Mesenteric fat pad (tissue), 1 donor: ENCODE data around the gene TAF11L12. TPM values are rescaled to one million over a fixed set of nuclear protein-coding genes. Genes with fewer than 3 reads are reported as not detected.
"Not testable (repeated sequence)": the region's sequence is repeated elsewhere in the genome, so short reads cannot be mapped to it uniquely, and the experiment has no call there.

Source experiments
- DNase-seq: peaks from one replicate; pipeline ENCODE4 v3.0.0-alpha.2; 2020; ENCODE audit warnings: low spot score
- long read RNA-seq: library from polyadenylated mRNA; unstranded; transcript quantifications from one replicate; pipeline ENCODE4 v2.0.0, GENCODE V29; 2020
- total RNA-seq: library from RNA; stranded (reverse); fragmentation: NEBNext Ultra II Directional; extraction: Animal tissue kit (Norgen Biotek cat#: 25700); gene quantifications from one replicate; pipeline ENCODE4 v1.2.1, GENCODE V29; 2021
- donor health status: DM: yes; HTN: yes; CAD: no.

TAF11L12 gene
- total RNA-seq = not detected
- long read RNA-seq = 0 reads

DNA sequence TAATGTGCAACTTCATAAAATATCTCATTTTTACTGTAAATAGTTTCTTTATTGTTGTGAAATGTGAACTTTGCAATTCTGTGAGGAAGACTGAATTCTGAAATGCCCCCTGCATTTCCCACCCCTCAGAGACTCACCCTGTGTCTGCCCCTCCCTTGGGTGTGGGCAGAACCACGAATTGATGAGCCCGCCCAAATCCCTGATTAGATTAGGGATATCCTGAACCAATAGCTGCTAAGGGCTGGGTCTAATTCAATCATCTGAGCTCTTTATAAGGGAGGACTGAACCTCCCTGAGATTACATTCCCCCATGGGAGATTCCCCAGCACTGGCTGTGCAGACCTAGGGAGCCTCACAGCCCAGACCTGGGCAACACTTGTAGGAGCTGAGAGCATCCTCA lies at the start of gene TAF11L12:
TAF11L12 (plus strand) TSS at position 301 of the 400 bp plus-strand sequence.
- not testable (repeated sequence) for DNase-seq

DNA sequence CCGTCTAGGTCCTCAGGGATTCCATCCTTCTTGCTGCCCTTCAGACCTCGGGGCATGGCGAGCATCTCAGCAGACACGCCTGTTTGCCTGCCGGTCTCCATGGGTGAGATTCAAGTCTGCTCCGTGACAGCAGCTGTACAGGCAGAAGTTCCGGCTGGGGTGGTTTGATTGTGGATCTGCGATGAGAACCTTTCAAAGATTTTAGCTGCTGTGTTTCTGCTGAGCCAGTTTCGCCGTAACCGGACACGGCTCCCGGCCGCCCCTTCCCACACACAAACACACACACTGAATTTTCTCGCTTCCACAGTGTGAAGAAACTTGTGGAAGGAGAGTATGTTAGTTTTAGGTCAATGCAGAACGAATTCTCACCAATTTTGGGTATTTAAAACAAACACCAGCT lies 24.5 kb upstream of the TAF11L12 start, which contains the start of gene TAF11L7:
TAF11L7 (minus strand) TSS at position 101 of the 400 bp plus-strand sequence.
- not testable (repeated sequence) for DNase-seq

DNA sequence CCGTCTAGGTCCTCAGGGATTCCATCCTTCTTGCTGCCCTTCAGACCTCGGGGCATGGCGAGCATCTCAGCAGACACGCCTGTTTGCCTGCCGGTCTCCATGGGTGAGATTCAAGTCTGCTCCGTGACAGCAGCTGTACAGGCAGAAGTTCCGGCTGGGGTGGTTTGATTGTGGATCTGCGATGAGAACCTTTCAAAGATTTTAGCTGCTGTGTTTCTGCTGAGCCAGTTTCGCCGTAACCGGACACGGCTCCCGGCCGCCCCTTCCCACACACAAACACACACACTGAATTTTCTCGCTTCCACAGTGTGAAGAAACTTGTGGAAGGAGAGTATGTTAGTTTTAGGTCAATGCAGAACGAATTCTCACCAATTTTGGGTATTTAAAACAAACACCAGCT lies 19.3 kb upstream of the TAF11L12 start, which contains the start of gene TAF11L8:
TAF11L8 (minus strand) TSS at position 101 of the 400 bp plus-strand sequence.
- not testable (repeated sequence) for DNase-seq

DNA sequence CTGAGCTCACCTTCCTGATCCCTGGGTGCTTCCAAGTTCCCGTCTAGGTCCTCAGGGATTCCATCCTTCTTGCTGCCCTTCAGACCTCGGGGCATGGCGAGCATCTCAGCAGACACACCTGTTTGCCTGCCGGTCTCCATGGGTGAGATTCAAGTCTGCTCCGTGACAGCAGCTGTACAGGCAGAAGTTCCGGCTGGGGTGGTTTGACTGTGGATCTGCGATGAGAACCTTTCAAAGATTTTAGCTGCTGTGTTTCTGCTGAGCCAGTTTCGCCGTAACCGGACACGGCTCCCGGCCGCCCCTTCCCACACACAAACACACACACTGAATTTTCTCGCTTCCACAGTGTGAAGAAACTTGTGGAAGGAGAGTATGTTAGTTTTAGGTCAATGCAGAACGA lies 15.9 kb upstream of the TAF11L12 start, which contains the start of gene TAF11L9:
TAF11L9 (minus strand) TSS at position 140 of the 400 bp plus-strand sequence.
- not testable (repeated sequence) for DNase-seq

DNA sequence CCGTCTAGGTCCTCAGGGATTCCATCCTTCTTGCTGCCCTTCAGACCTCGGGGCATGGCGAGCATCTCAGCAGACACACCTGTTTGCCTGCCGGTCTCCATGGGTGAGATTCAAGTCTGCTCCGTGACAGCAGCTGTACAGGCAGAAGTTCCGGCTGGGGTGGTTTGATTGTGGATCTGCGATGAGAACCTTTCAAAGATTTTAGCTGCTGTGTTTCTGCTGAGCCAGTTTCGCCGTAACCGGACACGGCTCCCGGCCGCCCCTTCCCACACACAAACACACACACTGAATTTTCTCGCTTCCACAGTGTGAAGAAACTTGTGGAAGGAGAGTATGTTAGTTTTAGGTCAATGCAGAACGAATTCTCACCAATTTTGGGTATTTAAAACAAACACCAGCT lies 12.5 kb upstream of the TAF11L12 start, which contains the start of gene TAF11L10:
TAF11L10 (minus strand) TSS at position 101 of the 400 bp plus-strand sequence.
- not testable (repeated sequence) for DNase-seq

DNA sequence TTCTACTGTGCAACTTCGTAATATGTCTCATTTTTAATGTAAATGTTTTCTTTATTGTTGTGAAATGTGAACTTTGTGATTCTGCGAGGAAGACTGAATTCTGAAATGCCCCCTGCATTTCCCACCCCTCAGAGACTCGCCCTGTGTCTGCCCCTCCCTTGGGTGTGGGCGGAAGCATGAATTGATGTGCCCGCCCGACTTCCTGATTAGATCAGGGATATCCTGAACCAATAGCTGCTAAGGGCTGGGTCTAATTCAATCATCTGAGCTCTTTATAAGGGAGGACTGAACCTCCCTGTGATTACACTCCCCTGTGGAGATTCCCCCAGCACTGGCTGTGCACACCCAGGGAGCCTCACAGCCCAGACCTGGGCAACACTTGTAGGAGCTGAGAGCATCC lies 6.3 kb upstream of the TAF11L12 start, which contains the start of gene TAF11L11:
TAF11L11 (plus strand) TSS at position 304 of the 400 bp plus-strand sequence.
- DNase-seq = not testable (repeated sequence)

DNA sequence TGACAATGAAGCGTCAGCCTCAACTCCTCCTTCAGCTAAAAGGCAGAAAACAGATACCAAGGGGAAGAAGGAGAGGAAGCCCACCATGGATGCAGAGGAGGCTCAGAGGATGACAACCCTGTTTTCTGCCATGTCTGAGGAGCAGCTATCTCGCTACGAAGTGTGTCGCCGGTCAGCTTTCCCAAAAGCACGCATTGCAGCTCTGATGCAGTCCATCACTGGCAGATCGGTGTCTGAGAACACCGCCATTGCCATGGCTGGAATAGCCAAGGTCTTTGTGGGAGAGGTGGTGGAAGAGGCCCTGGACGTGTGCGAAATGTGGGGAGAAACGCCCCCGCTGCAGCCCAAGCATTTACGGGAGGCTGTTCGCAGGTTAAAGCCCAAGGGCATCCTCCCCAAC lies 5.2 kb upstream of the TAF11L12 start:
- no peak for DNase-seq

DNA sequence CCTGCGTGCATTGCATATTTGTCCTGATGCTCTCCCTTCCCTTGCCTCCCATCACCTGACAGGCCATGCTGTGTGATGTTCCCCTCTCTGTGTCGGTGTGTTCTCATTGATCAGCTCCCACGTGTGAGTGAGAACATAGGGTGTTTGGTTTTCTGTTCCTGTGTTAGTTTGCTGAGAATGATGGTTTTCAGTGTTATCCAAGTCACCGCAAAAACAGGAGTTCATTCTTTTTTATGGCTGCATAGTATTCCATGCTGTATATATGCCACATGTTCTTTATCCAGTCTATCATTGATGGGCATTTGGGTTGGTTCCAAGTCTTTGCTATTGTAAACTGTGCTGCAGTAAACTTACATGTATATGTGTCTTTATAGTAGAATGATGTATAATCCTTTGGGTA lies 2.7 kb upstream of the TAF11L12 start:
- DNase-seq = not testable (repeated sequence)

DNA sequence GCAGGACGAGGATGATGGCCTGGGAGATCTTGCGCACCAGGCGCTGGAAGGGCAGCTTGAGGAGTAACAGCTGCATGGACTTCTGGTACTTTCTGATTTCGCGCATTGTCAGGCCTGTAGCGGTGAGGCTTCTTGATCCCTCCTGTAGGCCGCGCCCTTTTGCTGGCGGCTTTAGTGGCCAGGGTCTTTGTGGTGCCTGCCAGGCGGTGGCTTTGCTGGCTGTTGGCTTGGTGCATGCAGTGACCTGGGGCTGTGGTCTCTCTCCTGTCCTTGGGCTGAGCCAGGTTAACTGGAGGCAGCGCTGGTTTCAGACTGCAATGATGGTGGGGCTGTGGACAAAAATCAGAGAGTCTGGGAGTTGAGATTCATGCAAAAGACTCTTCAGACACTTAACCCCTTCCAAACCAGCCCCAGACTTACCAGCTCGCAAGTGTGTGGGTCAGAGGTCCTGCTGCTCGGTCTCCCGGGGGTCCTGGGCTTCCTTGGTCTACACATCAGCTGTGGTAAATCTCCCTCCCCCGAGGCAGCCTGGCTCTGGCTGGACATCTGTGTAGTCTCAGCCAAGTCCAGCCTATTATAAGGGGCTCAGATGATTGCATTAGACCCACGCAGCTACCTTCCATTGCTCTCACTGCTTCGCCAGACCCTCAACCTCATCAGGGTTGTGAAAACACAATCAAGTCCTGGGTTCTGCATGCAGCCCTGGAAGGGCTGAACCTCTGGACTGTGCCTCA lies 4.8 kb downstream of the TAF11L12 start:
- no peak for DNase-seq

DNA sequence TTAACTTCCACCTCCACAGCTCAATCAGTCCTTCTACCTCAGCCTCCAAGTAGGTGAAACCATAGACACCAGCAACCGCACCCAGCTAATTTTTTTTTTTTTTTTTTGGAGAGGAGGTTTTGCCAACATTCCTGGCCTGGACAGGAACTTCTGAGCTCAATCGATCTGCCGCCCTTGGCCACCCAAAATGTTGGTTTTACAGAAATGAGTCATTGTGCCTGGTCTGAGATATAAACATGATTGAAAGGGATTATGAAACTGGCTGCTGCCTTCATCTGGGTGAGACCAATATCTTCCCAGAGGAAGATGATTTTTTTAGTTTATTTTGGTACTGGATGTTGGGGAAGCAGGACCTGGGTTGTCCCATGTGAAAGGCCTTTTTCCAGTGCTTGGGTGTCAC lies 9.2 kb downstream of the TAF11L12 start:
- DNase-seq = no peak

DNA sequence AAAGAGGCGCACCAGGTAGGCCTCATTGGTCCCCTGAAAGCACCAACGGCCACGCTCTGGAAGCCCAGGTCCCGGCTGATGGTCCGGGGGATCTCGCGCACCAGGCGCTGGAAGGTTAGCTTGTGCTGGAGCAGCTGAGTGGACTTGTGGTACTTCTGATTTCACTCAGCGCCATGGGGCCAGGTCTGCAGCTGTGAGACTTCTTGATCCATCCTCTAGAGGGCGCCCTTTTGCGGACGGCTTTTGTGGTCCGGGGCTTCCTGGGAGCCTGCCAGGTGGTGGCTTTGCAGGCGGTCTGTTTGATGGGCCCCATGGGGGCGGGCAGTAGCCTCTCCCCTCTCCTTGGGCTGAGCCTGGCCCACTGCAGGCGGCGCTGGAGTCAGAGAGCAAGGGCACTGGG lies 10.4 kb downstream of the TAF11L12 start:
- DNase-seq = no peak

DNA sequence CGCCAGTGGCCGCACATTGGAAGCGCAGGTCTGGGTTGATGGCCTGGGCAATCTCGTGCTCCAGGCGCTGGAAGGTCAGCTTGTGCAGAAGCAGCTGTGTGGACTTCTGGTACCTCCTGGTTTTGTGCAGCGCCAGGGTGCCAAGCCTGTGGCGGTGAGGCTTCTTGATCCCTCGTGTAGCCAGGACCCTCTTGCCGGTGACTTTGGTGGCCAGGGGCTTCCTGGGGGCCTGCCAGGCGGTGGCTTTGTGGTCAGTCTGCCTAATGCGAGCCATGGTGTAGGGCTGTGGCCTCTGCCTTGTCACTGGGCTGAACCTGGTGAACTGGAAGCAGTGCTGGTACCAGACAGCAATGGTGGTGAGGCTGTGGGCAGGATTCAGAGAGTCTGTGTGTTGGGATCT lies 15.5 kb downstream of the TAF11L12 start:
- DNase-seq = no peak

DNA sequence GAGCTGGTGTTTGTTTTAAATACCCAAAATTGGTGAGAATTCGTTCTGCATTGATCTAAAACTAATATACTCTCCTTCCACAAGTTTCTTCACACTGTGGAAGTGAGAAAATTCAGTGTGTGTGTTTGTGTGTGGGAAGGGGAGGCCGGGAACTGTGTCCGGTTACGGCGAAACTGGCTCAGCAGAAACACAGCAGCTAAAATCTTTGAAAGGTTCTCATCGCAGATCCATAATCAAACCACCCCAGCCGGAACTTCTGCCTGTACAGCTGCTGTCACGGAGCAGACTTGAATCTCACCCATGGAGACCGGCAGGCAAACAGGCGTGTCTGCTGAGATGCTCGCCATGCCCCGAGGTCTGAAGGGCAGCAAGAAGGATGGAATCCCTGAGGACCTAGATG lies 21.6 kb downstream of the TAF11L12 start, which contains the start of gene TAF11L13:
TAF11L13 (plus strand) TSS at position 301 of the 400 bp plus-strand sequence.
- DNase-seq = not testable (repeated sequence)

DNA sequence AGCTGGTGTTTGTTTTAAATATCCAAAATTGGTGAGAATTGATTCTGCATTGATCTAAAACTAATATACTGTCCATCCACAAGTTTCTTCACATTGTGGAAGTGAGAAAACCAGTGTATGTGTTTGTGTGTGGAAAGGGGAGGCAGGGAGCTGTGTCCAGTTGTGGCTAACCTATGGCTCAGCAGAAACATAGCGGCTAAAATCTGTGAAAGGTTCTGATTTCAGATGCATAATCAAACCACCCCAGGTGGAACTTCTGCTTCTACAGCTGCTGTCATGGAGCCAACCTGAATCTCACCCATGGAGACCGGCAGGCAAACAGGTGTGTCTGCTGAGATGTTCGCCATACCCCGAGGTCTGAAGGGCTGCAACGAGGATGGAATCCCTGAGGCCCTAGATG lies 24.0 kb downstream of the TAF11L12 start, which contains the start of gene TAF11L14:
TAF11L14 (plus strand) TSS at position 301 of the 400 bp plus-strand sequence.
- no peak for DNase-seq

DNA sequence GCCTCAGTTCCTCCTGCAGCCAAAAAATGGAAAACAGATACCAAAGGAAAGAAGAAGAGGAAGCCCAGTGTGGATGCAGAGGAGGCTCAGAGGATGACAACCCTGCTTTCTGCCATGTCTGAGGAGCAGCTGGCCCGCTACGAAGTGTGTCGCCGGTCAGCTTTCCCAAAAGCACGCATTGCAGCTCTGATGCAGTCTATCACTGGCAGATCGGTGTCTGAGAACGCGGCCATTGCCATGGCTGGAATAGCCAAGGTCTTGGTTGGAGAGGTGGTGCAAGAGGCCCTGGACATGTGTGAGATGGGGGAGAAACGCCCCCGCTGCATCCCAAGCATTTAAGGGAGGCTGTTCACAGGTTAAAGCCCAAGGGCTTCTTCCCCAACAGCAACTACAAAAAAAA lies 39.0 kb downstream of the TAF11L12 start:
- not testable (repeated sequence) for DNase-seq

DNA sequence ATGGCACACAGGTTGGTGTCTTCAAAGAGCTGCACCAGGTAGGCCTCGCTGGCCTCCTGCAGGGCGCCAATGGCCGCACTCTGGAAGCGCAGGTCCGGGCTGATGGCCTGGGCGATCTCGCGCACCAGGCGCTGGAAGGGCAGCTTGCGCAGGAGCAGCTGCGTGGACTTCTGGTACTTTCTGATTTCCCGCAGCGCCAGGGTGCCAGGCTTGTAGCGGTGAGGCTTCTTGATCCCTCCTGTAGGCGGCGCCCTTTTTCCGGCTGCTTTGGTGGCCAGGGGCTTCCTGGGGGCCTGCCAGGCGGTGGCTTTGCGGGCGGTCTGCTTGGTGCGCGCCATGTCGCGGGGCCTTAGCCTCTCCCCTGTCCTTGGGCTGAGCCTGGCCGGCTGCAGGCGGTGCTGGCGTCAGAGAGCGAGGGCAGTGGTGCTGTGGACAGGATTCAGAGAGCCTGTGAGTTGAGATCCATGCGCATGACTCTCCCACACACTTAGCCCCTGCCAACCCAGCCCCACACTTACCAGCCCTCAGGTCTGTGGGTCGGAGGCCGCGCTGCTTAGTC lies 45.1 kb downstream of the TAF11L12 start:
- not testable (repeated sequence) for DNase-seq

DNA sequence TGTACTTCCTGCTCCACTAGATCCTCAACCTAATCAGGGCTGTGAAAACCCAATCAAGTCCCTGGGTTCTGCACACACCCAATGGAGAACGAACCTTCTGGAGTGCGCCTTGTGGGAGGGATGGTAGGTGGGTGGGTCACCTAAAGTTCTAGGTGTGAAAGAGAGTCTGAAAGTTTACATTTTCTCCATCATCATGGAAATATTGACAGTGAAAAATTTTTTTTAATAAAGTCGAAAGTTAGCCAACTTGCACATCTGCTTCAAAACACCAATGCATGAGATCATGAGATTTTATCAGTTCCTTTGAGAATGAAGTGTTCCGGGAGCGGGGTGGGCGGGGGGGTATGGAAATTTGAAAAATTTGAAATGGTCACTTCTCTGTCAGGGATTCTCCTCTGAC lies 45.7 kb downstream of the TAF11L12 start:
- no peak for DNase-seq

Other genes starting within 250 kb of the TAF11L12 start
- gene TAF11L2, start 112.2 kb upstream of the TAF11L12 start, total RNA-seq = not detected
- not detected for gene TAF11L3, start 92.0 kb upstream of the TAF11L12 start, total RNA-seq
- not detected for gene TAF11L4, start 88.6 kb upstream of the TAF11L12 start, total RNA-seq
- gene TAF11L5, start 85.2 kb upstream of the TAF11L12 start, total RNA-seq = not detected
- gene TAF11L6, start 81.7 kb upstream of the TAF11L12 start, total RNA-seq = not detected
- gene TAF11L7, start 24.6 kb upstream of the TAF11L12 start, total RNA-seq = not detected
- not detected for gene TAF11L8, start 19.4 kb upstream of the TAF11L12 start, total RNA-seq
- gene TAF11L9, start 16.0 kb upstream of the TAF11L12 start, total RNA-seq = not detected
- not detected for gene TAF11L10, start 12.6 kb upstream of the TAF11L12 start, total RNA-seq
- not detected for gene TAF11L11, start 6.2 kb upstream of the TAF11L12 start, total RNA-seq
- gene TAF11L13, start 21.7 kb downstream of the TAF11L12 start, total RNA-seq = not detected
- not detected for gene TAF11L14, start 24.1 kb downstream of the TAF11L12 start, total RNA-seq